Left kidney (tissue), 8 donors: ENCODE measurements around the gene MRPL44. TPM values are rescaled to one million over a fixed set of nuclear protein-coding genes. Genes with fewer than 3 reads are reported as not detected.
A peak's percentile ranks its signal among the peaks of the same experiment; 100 is the strongest.

Source experiments
- DNase-seq: peaks from one replicate; pipeline ENCODE4 v3.0.0-alpha.2; 2013
- long read RNA-seq, 8 donors: transcript quantifications; one replicate each; lab custom pipeline, GENCODE V29; 2026
- polyA plus RNA-seq: library from polyadenylated mRNA; unstranded; fragments of 120-200 nt; gene quantifications from one replicate; pipeline ENCODE4 v1.2.1, GENCODE V29; 2013; ENCODE audit not compliant: insufficient read length

MRPL44 gene
- 37.3 TPM for polyA plus RNA-seq
- long read RNA-seq, donor 1, transcript MRPL44-201 (4 exons, 1,748 nt), result major isoform, 17 of 28 reads
- long read RNA-seq, donor 1, partial matches to known transcripts, result 11 of 28 reads
- long read RNA-seq, donor 1, other reads (novel, unspliced or antisense), result 0 of 28 reads
- long read RNA-seq, donor 2, transcript MRPL44-201 (4 exons, 1,748 nt), result major isoform, 23 of 23 reads
- long read RNA-seq, donor 2, partial matches to known transcripts, result 0 of 23 reads
- long read RNA-seq, donor 2, other reads (novel, unspliced or antisense), result 0 of 23 reads
- long read RNA-seq, donor 3, transcript MRPL44-201 (4 exons, 1,748 nt), result major isoform, 21 of 31 reads
- long read RNA-seq, donor 3, partial matches to known transcripts, result 10 of 31 reads
- long read RNA-seq, donor 3, other reads (novel, unspliced or antisense), result 0 of 31 reads
- long read RNA-seq, donor 4, partial matches to known transcripts, result 0 of 2 reads
- long read RNA-seq, donor 4, other reads (novel, unspliced or antisense), result 0 of 2 reads
- long read RNA-seq, donor 5, transcript MRPL44-201 (4 exons, 1,748 nt), result major isoform, 30 of 30 reads
- long read RNA-seq, donor 5, partial matches to known transcripts, result 0 of 30 reads
- long read RNA-seq, donor 5, other reads (novel, unspliced or antisense), result 0 of 30 reads
- long read RNA-seq, donor 6, transcript MRPL44-201 (4 exons, 1,748 nt), result major isoform, 17 of 22 reads
- long read RNA-seq, donor 6, partial matches to known transcripts, result 5 of 22 reads
- long read RNA-seq, donor 6, other reads (novel, unspliced or antisense), result 0 of 22 reads
- long read RNA-seq, donor 7, transcript MRPL44-201 (4 exons, 1,748 nt), result major isoform, 24 of 29 reads
- long read RNA-seq, donor 7, partial matches to known transcripts, result 5 of 29 reads
- long read RNA-seq, donor 7, other reads (novel, unspliced or antisense), result 0 of 29 reads
- long read RNA-seq, donor 8, transcript MRPL44-201 (4 exons, 1,748 nt), result major isoform, 9 of 43 reads
- long read RNA-seq, donor 8, partial matches to known transcripts, result 13 of 43 reads
- long read RNA-seq, donor 8, other reads (novel, unspliced or antisense), result 21 of 43 reads

- peak; percentile 97 for DNase-seq
These were observed at the start of gene MRPL44 for GRCh38 chr2:223957092-223957851. Gene MRPL44, plus strand, starts transcription at chr2:223957463. Its CDS starts 10 bp downstream, at chr2:223957473.

DNA sequence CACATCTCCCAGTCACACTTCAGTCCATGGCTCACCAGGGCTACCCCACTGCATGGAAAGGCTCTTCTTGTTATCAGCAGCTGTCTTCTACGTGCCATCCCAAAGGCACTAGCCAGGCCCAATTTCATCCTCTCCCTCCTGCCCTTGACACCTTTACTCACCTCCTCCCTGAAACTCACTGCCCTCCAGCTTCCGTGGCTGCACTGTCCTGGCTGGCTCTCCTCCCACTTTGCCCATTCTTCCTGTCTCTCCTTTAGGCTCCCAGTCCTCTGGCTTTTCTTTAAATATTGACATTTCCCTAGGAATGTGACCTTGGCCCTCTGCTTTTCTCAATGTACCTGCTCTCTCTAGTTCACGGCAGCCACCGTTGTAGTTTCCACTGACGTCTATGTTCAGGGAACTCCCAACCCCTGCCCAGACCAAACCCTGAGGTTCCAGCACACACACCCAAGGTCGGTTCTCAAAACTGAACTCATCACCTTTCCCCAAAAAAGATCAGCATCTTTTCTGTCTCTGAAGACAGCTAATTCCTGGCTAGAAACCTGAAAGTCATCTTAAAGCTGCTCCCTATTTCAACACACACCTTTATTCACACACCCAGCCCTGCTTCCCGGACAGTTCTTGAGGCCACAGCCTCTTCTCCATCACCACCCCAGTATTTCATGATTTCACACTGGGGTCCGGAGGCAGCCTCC lies 48.8 kb upstream of the MRPL44 start:
- no peak for DNase-seq

DNA sequence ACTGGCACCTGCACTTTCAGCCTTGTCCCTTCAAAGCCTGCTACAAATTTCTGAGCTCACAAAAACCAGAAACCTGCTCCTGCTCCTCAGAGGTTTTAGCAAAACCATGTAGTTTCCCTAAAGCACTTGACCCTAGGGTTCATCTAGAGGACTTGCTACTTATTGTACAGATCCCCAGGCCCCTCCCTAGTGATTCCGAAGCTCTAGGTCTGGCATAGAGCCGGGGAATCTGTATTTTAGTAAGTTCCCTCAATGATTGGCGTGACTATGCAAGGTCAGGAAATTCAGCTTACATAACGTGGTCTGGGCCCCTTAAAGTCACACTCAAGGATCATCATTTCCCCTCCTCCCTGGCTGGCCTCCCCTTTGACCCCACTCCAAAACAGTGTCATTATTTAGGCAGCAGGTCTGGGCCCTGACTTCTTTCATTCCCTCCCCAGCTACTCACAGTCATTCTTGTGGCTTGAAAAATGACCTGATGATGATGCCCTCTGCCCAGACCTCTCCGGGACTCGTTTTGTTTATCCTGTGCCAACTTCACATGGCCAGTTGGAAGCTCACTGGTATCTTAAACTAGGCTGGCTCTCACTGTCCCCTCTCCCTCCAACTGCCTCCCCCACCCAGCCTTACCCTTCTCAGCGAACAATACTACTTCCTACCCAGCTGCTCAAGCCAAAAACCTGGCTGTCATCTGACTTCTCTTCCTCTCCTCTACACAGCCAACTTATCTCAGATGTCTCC lies 48.1 kb upstream of the MRPL44 start:
- DNase-seq, result no peak

GRCh38 chr2:223914324-223914723 lies 42.9 kb upstream of the MRPL44 start:
- no peak for DNase-seq

DNA sequence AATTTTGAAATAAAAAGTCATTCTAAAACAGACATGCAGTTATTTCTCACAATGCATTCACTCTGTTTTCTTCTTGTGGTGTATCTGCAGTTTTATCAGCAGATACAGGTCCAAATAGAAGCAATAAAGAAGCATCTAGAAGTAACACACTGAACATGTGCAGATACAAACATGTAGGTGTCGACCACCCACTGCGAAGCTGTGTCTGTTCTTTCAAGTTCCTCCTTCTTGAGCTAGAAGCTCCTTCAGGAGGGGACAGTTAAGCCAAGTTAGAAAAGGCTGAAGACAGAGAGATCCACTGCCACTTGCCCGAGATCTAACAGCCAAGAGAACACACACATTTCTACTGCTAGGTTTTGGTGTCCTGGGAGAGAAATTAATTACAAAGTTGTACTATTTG lies 42.2 kb upstream of the MRPL44 start:
- DNase-seq, result no peak

- no peak for DNase-seq
These were observed 40.9 kb upstream of the MRPL44 start for GRCh38 chr2:223916181-223916920.

DNA sequence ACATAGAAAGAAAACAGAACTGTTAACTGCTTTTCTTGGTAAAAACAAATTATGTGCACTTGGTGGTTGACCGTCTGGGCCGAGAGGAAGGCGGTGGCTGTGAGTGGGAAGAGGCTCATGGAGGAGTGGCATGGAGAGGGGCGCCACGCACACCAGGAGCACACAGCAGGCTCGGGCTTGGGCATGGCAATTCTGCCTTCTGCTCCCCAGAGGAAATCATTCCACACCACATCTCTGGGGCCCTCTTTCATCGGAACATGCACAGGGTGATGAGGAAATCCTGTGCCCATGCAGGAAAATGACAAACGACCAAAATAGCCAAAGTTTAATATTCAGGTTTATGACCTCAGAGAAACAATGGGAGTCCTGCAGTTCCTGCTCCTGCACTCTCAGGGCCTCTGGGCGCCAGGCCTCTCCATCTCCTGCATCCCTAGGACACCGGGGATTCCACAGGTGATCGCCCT lies 38.6 kb upstream of the MRPL44 start:
- no peak for DNase-seq

GRCh38 chr2:223920109-223920508 lies 37.2 kb upstream of the MRPL44 start:
- no peak for DNase-seq

- DNase-seq, result no peak
These were observed 36.1 kb upstream of the MRPL44 start for GRCh38 chr2:223921204-223921603.

- DNase-seq, result no peak
These were observed 35.0 kb upstream of the MRPL44 start for GRCh38 chr2:223922308-223922707.

DNA sequence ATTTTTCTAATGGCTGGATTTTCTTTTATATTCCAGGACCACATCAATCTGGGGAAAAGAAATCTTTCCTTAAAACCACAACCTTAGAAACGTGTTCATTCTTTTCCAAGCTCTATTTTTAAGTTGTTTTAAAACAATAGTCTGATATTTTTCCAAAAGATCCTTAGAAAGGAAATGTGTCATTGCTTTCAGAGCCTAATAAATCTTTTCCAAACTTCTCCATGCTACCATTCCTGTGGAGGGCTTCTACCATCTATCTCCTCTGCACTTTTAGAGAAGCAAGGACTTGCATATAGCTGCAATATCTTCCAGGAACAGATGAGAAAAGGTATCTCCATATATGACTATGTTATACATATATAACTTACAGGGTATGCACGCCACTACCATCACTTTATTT lies 33.3 kb upstream of the MRPL44 start:
- DNase-seq, result no peak

- DNase-seq, result no peak
These were observed 32.2 kb upstream of the MRPL44 start for GRCh38 chr2:223925106-223925505.

DNA sequence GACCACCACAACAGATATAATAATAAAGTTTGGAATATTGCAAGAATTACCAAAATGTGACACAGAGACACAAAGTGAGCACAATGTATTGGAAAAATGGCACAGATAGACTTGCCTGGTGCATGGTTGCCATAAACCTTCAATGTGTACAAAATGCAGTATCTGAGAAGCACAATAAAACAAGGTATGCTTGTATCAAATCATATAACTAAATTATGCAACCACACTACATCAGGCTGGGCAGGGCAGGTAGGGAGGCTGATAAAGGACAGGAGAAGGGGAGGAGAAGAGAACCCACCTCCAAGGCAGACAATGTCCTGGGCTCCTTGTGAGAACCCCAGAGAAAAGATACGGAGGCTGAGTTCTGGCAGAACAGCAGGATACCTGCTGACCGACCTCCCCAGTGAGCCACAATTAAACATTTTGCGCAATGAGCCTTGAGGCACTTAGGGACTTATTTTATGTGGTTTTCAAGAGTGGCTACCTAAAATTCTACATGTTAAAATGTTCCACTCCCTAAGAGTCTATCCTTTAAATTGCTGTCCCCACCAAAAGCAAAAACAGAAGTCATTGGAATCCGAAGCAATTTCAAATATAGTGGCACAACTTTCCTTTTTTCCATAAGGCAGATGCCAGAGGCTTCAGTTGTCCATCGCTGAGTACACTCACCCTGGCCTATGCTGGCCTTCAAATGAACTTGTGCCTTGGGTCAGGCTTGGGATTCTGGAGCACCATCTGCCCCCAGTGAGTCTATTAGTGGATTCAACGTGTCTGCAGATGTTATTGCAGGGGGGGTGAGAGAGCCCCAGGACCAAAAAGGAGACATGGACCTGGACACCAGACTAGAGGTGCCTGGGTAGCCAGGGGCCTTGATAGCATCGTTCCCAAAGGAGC lies 28.9 kb upstream of the MRPL44 start:
- DNase-seq, result no peak

DNA sequence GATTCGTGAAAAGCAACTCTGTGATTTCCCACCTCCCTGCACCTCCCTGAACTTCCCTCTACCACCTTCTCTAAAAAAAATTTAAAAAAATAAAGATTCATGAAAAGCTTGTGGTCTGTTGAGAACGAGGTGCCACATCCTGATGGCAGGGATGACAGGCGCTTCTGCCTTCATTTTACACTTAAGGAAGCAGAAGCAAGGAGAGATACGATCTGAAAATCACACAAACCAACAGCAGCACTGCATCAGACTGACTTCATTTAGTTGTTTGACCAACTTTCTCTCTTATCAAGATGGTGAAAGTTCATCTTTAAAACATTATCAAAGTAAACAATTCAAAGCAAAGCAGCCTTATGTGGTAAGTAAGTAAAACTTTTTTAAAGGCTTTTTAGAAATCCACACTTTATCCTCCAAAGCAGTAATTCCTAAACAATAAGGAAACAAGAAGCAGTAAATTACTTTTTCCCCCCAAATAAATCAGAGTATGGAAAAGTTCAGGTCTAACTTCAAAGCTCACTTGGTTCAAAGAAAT lies 27.6 kb upstream of the MRPL44 start:
- DNase-seq, result no peak

GRCh38 chr2:223930103-223930976 lies 26.9 kb upstream of the MRPL44 start:
- no peak for DNase-seq

- DNase-seq, result no peak
These were observed 24.2 kb upstream of the MRPL44 start for GRCh38 chr2:223932816-223933800.
